GM15510 (cell line): ENCODE results near the gene HFM1.
A peak's percentile ranks its signal among the peaks of the same experiment; 100 is the strongest.

Experiments
- POLR2A ChIP-seq: IDR thresholded peaks from 3 replicates; pipeline ENCODE4 v1.6.1; 2011; ENCODE audit warnings: borderline replicate concordance; ENCODE audit not compliant: insufficient read length; ENCODE audit errors: extremely low read depth

Gene HFM1

GRCh38 chr1:91404151-91405012 is at the start of gene HFM1:
TSS of gene HFM1 (minus strand) at chr1:91404837. CDS start at chr1:91401082, 3,755 bp downstream.
- TF ChIP-seq POLR2A, result peak; percentile 31

DNA sequence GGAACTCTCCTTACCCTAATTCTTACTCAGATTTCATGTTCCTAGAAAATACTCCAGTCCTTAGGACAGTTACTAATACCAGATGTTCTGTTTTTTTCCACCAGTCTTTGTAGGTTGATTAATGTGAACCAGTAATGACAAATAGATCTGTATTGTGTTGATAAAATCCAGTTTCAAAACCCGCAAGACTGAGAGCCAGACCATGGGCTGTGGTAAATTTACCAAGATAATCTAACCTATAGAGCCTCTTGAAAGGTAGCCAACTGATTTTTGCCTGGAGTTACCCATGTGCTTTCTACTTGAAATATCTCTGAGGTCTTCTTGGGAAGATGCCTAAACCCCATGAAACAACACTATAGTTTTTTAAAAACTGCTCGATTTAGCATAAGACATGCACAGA is 49.5 kb upstream of the HFM1 start:
- no peak for TF ChIP-seq POLR2A

GRCh38 chr1:91450260-91450659 is 45.6 kb upstream of the HFM1 start:
- no peak for TF ChIP-seq POLR2A

DNA sequence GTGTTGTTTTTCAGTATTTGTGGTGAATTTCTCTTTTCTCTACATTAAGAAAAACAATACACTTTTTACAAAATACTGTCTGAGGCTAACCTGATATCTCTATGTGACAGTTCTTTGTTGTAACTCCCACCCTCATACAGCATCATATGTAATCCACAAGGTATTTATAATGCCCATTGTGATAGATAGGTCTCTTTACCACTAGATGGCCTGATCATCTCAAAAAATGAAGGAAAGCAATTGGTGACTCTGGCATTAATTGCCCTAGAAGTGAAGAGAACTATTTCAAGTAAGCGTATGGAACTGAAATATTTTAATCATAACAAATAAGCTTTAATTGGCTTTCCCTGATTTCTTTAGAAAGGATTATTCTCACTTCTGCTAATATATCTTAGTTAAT is 36.2 kb upstream of the HFM1 start:
- no peak for TF ChIP-seq POLR2A

- no peak for TF ChIP-seq POLR2A
These were observed 34.4 kb upstream of the HFM1 start for GRCh38 chr1:91439016-91439415.

GRCh38 chr1:91428182-91428798 is 23.7 kb upstream of the HFM1 start:
- no peak for TF ChIP-seq POLR2A

- no peak for TF ChIP-seq POLR2A
These were observed 23.1 kb upstream of the HFM1 start for GRCh38 chr1:91427741-91428140.

- no peak for TF ChIP-seq POLR2A
These were observed 7.7 kb upstream of the HFM1 start for GRCh38 chr1:91412371-91412770.

GRCh38 chr1:91406773-91407389 is 2.2 kb upstream of the HFM1 start:
- TF ChIP-seq POLR2A, result no peak

- no peak for TF ChIP-seq POLR2A
These were observed 2.6 kb downstream of the HFM1 start for GRCh38 chr1:91402023-91402422.

- TF ChIP-seq POLR2A, result no peak
These were observed 4.4 kb downstream of the HFM1 start for GRCh38 chr1:91400133-91400725.

GRCh38 chr1:91398291-91398690 is 6.3 kb downstream of the HFM1 start:
- TF ChIP-seq POLR2A, result no peak

- TF ChIP-seq POLR2A, result no peak
These were observed 7.0 kb downstream of the HFM1 start for GRCh38 chr1:91397605-91398004.

DNA sequence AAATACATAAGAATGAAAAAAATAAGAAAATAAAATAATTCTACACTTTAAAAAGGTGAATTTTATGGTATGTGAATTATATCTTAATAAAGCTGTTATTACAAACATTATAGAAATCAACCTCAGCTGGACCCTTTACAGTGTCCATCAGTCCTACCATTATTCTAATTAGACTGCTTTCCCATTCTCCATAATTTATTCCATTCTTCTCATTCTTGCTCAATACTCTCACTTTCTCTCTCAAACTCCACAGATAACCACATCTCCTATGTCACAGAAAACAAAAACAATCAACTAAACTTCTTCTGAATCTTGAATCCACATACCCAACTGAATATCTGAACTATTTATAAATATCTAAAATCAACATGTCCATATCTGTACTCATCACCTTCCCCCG is 11.6 kb downstream of the HFM1 start:
- TF ChIP-seq POLR2A, result no peak

GRCh38 chr1:91386109-91386508 is 18.5 kb downstream of the HFM1 start:
- no peak for TF ChIP-seq POLR2A
